ENCODE measurements around the gene AKAP12.
"Not testable (repeated sequence)": the region's sequence is repeated elsewhere in the genome, so short reads cannot be mapped to it uniquely, and the experiment has no call there.

AKAP12 gene

GRCh38 chr6:151341476-151342195 lies 101.9 kb downstream of the AKAP12 start:
- no peak for DNase-seq (ENCODE audit: low spot score)

GRCh38 chr6:151342750-151343149 lies 103.0 kb downstream of the AKAP12 start:
- DNase-seq (ENCODE audit: low spot score): not testable (repeated sequence)

DNA sequence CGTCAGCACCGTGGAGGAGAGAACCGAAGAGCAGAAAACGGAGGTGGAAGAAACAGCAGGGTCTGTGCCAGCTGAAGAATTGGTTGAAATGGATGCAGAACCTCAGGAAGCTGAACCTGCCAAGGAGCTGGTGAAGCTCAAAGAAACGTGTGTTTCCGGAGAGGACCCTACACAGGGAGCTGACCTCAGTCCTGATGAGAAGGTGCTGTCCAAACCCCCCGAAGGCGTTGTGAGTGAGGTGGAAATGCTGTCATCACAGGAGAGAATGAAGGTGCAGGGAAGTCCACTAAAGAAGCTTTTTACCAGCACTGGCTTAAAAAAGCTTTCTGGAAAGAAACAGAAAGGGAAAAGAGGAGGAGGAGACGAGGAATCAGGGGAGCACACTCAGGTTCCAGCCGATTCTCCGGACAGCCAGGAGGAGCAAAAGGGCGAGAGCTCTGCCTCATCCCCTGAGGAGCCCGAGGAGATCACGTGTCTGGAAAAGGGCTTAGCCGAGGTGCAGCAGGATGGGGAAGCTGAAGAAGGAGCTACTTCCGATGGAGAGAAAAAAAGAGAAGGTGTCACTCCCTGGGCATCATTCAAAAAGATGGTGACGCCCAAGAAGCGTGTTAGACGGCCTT lies 110.0 kb downstream of the AKAP12 start:
- DNase-seq (ENCODE audit: low spot score): no peak

DNA sequence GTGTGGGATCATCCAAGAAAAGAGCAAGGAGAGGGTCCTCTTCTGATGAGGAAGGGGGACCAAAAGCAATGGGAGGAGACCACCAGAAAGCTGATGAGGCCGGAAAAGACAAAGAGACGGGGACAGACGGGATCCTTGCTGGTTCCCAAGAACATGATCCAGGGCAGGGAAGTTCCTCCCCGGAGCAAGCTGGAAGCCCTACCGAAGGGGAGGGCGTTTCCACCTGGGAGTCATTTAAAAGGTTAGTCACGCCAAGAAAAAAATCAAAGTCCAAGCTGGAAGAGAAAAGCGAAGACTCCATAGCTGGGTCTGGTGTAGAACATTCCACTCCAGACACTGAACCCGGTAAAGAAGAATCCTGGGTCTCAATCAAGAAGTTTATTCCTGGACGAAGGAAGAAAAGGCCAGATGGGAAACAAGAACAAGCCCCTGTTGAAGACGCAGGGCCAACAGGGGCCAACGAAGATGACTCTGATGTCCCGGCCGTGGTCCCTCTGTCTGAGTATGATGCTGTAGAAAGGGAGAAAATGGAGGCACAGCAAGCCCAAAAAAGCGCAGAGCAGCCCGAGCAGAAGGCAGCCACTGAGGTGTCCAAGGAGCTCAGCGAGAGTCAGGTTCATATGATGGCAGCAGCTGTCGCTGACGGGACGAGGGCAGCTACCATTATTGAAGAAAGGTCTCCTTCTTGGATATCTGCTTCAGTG lies 110.8 kb downstream of the AKAP12 start:
- no peak for DNase-seq (ENCODE audit: low spot score)

GRCh38 chr6:151351146-151351700 lies 111.5 kb downstream of the AKAP12 start:
- no peak for DNase-seq (ENCODE audit: low spot score)

DNA sequence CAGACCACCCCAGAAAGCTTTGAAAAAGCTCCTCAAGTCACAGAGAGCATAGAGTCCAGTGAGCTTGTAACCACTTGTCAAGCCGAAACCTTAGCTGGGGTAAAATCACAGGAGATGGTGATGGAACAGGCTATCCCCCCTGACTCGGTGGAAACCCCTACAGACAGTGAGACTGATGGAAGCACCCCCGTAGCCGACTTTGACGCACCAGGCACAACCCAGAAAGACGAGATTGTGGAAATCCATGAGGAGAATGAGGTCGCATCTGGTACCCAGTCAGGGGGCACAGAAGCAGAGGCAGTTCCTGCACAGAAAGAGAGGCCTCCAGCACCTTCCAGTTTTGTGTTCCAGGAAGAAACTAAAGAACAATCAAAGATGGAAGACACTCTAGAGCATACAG lies 112.0 kb downstream of the AKAP12 start:
- no peak for DNase-seq (ENCODE audit: low spot score)

DNA sequence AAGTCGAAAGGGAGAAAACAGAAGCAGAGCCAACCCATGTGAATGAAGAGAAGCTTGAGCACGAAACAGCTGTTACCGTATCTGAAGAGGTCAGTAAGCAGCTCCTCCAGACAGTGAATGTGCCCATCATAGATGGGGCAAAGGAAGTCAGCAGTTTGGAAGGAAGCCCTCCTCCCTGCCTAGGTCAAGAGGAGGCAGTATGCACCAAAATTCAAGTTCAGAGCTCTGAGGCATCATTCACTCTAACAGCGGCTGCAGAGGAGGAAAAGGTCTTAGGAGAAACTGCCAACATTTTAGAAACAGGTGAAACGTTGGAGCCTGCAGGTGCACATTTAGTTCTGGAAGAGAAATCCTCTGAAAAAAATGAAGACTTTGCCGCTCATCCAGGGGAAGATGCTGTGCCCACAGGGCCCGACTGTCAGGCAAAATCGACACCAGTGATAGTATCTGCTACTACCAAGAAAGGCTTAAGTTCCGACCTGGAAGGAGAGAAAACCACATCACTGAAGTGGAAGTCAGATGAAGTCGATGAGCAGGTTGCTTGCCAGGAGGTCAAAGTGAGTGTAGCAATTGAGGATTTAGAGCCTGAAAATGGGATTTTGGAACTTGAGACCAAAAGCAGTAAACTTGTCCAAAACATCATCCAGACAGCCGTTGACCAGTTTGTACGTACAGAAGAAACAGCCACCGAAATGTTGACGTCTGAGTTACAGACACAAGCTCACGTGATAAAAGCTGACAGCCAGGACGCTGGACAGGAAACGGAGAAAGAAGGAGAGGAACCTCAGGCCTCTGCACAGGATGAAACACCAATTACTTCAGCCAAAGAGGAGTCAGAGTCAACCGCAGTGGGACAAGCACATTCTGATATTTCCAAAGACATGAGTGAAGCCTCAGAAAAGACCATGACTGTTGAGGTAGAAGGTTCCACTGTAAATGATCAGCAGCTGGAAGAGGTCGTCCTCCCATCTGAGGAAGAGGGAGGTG lies 112.9 kb downstream of the AKAP12 start:
- no peak for DNase-seq (ENCODE audit: low spot score)

- no peak for DNase-seq (ENCODE audit: low spot score)
Measured at GRCh38 chr6:151353795-151354194, 114.0 kb downstream of the AKAP12 start.

DNA sequence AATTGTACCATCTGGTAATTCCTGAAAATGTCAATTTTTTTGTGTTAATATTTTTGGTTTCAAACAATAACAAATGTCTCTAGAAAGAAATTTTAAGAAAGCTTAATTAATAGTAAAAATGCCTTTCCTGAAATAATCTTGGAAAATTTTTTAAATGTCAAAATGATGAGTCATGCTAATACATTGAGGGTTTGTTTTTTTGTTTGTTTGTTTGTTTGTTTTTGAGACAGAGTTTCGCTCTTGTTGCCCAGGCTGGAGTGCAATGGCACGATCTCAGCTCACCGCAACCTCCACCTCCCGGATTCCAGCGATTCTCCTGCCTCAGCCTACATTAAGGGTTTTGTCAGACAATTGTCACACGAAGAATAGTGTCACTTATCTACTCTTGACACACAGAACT lies 117.2 kb downstream of the AKAP12 start:
- DNase-seq (ENCODE audit: low spot score): not testable (repeated sequence)

DNA sequence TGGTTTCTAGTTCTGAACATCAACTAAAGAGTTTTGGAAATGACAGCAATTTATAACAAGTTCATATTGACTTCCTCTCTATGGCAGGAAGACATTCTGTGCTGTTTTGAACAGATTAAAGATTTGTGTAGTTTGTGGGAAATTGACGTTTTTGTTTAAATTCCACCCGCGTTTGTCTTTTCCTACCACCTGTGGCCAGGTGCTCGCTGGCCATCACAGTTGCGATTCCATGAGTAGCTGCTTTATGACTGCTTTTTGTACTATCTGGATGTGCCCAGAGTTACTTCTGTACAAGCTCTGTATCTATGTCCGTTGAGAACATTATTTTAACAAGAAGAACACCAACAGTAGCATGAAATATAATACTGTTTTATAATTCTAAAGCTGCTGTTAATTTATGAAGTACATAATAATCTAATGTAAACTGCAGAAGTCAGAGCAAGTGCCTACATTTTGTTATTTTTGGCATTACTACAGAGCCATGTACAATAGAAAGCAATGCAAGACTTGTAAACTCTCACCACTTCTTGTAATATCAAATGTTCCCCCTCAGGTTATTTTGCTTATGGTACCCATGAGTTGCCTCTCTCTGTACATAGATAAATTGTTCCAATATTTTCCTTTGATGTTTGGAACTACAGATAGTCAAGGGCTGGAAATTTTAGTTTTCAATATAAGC lies 118.1 kb downstream of the AKAP12 start:
- DNase-seq (ENCODE audit: low spot score): no peak

DNA sequence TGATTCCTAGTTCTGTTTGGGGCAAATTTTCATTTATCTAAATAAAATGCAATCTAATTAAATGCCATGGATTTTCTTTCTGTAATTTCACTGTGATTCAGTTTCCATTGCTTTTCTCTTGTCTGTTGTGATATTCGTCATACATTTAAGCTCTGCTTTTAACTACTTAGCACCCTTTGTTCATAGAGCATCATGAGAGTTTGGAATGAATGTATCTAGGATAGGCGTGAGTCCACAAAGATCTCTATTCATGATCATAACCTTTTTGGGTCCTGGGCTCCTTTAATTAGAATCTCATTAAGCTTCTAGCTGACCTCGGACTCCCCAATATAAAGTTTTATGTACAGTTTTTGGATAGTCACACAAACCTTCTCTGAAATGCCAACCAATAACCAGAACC lies 118.7 kb downstream of the AKAP12 start:
- DNase-seq (ENCODE audit: low spot score): no peak

DNA sequence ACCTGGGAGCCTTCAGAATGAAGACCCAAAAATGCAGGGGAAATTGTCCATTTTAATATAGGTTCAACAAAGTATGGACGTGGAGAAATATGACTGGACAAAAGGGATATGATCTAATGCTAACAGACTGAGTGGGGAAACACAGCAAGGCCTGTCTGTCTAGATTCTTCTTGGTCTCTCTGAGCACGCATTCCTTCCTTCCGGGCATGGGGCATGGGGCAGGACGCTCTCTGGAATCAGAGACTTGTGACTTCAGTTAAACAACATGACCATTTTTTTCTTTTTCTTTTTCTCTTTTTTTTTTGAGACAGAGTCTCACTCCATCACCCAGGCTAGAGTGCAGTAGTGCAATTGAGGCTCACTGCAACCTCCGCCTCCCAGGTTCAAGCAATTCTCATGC lies 119.7 kb downstream of the AKAP12 start:
- no peak for DNase-seq (ENCODE audit: low spot score)

- no peak for DNase-seq (ENCODE audit: low spot score)
Measured at GRCh38 chr6:151365233-151365632, 125.5 kb downstream of the AKAP12 start.

DNA sequence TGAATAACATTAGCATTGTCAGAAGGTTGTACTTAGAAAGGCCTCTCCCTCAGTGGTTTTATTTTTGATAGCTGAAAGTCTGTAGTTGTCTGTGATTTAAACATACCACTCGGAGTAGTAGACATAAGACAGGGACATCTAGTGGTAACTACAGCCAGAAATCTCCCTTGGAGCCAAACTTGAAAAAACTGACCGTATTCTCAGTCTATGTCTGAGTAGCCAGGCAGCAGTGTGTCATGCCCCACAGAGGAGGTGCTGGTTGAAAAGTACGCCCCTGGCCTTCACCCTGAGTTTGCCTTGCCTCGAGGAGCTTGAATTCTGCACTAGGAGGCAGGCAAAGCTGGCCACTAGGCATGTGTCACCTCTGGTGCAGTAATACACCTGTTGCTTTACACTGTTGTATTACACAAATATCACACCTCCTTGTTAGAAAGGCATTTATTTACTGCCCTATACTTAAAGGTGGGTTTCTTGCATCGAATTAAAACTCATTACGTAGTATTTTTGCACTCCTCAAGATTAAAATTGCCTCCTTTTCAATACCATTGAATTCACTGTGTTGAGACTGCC lies 130.8 kb downstream of the AKAP12 start:
- DNase-seq (ENCODE audit: low spot score): no peak

DNA sequence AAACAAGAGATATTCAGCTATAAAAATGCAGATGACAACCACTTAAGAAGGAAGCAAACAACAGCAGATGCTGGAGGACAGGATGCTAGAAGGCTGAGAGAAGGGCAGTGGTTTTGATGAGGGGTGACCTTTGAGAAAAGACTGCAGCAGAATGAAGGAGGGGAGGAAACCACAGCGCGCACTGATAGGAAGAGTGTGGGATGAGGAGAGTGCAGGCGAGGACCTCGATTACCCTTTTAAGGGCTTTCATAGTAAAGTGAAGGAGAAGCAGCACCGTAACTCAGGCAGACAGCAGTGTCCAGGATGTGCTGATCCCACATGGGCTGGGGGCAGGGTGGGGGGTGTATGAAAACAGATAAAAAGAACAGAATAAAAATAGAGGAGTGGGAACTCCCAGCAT lies 132.4 kb downstream of the AKAP12 start:
- DNase-seq (ENCODE audit: low spot score): no peak

- no peak for DNase-seq (ENCODE audit: low spot score)
Measured at GRCh38 chr6:151374036-151374683, 134.4 kb downstream of the AKAP12 start.

- DNase-seq (ENCODE audit: low spot score): no peak
Measured at GRCh38 chr6:151375833-151376232, 136.1 kb downstream of the AKAP12 start.

DNA sequence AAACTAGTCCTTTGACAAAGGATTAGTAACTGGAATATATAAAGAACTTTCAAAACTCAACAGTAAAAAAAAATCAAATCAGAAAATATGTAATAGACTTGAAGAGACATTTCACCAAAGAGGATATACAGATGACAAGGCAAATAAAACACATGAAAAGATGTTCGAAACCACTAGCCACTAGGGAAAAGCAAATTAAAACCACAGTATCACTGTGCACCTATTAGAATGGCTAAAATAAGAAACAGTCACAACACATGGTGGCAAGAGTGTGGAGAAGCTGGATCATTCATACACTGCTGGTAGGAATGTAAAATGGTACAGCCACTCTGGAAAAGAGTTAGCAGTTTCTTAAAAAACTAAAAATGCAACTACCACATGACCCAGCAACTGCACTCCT lies 136.7 kb downstream of the AKAP12 start:
- no peak for DNase-seq (ENCODE audit: low spot score)

DNA sequence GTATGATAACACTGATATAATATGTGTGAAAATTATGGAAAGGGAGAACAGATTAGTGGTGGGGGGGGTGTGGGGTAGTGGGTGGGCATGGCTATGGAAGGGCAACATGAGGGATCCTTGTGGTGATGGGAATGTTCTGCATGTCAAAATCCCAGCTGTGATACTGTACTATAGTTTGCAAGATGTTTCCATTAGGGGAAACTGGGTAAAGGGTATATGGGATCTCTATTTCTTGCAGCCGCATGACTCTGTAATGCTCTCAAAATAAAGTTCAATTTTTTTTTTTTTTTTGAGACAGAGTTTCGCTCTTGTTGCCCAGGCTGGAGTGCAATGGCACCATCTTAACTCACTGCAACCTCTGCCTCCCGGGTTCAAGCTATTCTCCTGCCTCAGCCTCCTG lies 137.3 kb downstream of the AKAP12 start:
- no peak for DNase-seq (ENCODE audit: low spot score)
